Stimulated activated CD4-positive, alpha-beta T cell treated with anti-CD3 and anti-CD28 coated beads, TNF-alpha, amount 100 ng/mL, for 4 hours (primary cell): ENCODE measurements around the gene RUSF1.
"Not testable (repeated sequence)": the region's sequence is repeated elsewhere in the genome, so short reads cannot be mapped to it uniquely, and the experiment has no call there.

Experiments used
- DNase-seq, 3 experiments: peaks; one replicate each; pipeline ENCODE4 v3.0.0-alpha.2; 2020; ENCODE audit warnings: low read depth in 3 of 3

RUSF1 gene

GRCh38 chr16:31517800-31518402, 9.7 kb upstream of the RUSF1 start:
- DNase-seq = no peak

GRCh38 chr16:31513884-31514283, 5.7 kb upstream of the RUSF1 start:
- no peak for DNase-seq

GRCh38 chr16:31513126-31513525, 4.9 kb upstream of the RUSF1 start:
- no peak for DNase-seq

- no peak for DNase-seq
Observed at GRCh38 chr16:31508706-31509195, 560 bp upstream of the RUSF1 start.

- no peak for DNase-seq
Observed at GRCh38 chr16:31507617-31507928, 618 bp downstream of the RUSF1 start.

GRCh38 chr16:31505483-31505882, 2.7 kb downstream of the RUSF1 start:
- no peak for DNase-seq

- DNase-seq = no peak
Observed at GRCh38 chr16:31504159-31504558, 4.0 kb downstream of the RUSF1 start.

GRCh38 chr16:31503555-31503954, 4.6 kb downstream of the RUSF1 start:
- not testable (repeated sequence) for DNase-seq

- no peak for DNase-seq
Observed at GRCh38 chr16:31502981-31503380, 5.2 kb downstream of the RUSF1 start.

- no peak for DNase-seq
Observed at GRCh38 chr16:31501966-31502348, 6.2 kb downstream of the RUSF1 start.

GRCh38 chr16:31501226-31501965, 6.8 kb downstream of the RUSF1 start:
- no peak for DNase-seq

- DNase-seq = no peak
Observed at GRCh38 chr16:31499928-31500327, 8.3 kb downstream of the RUSF1 start.

GRCh38 chr16:31498493-31498892, 9.7 kb downstream of the RUSF1 start:
- no peak for DNase-seq

GRCh38 chr16:31496670-31497069, 11.5 kb downstream of the RUSF1 start:
- DNase-seq = no peak

- DNase-seq = no peak
Observed at GRCh38 chr16:31493506-31494125, 14.6 kb downstream of the RUSF1 start.

GRCh38 chr16:31491778-31492418, 16.3 kb downstream of the RUSF1 start:
- DNase-seq = no peak

- no peak for DNase-seq
Observed at GRCh38 chr16:31489616-31490584, 18.3 kb downstream of the RUSF1 start.

GRCh38 chr16:31489298-31489564, 19.0 kb downstream of the RUSF1 start:
- DNase-seq = no peak

GRCh38 chr16:31488468-31489297, 19.5 kb downstream of the RUSF1 start:
- no peak for DNase-seq

- DNase-seq = peak; percentile 39 to 48 (median 43)
Observed at GRCh38 chr16:31487720-31488467, 20.3 kb downstream of the RUSF1 start.
